SK-N-SH (cell line): ENCODE measurements around the gene CTSE.
"Not testable (repeated sequence)": the region's sequence is repeated elsewhere in the genome, so short reads cannot be mapped to it uniquely, and the experiment has no call there.

ENCODE experiments used
- CTCF ChIP-seq: fragments of 200-600 bp; sonication (generic); IDR thresholded peaks from 2 replicates; pipeline ENCODE4 v1.6.1; 2017; ENCODE audit warnings: antibody characterized with exemption, mild to moderate bottlenecking, moderate library complexity
- EP300 ChIP-seq, 2 experiments: IDR thresholded peaks; 2 replicates each; pipeline versions ENCODE4 v1.4.0 to v1.6.1; 2012; ENCODE audit warnings: borderline replicate concordance in 1 of 2, low read depth in 1 of 2, low read length in 1 of 2
- EZH2phosphoT487 ChIP-seq: fragments of 200-600 bp; sonication (generic); IDR thresholded peaks from 2 replicates; pipeline ENCODE4 v1.6.1; 2017; ENCODE audit warnings: low read depth, mixed run types, mild to moderate bottlenecking, antibody characterized with exemption, moderate library complexity, borderline replicate concordance
- FOXJ3 ChIP-seq: sonication (generic); formaldehyde crosslinking; IDR thresholded peaks from 2 replicates; pipeline ENCODE4 v1.5.1; 2020; ENCODE audit warnings: mild to moderate bottlenecking, missing genetic modification reagents
- FOXM1 ChIP-seq: IDR thresholded peaks from 2 replicates; pipeline ENCODE4 v1.4.0; 2012; ENCODE audit warnings: low read depth, mild to moderate bottlenecking
- JUND ChIP-seq: IDR thresholded peaks from 2 replicates; pipeline ENCODE4 v1.4.0; 2012
- MXI1 ChIP-seq: IDR thresholded peaks from 2 replicates; pipeline ENCODE4 v1.6.1; 2012; ENCODE audit warnings: mild to moderate bottlenecking, low read depth, low read length, improper control_type of control experiment
- POLR2AphosphoS5 ChIP-seq: IDR thresholded peaks from 2 replicates; pipeline ENCODE4 v1.6.1; 2012; ENCODE audit warnings: low read depth, low read length
- REST ChIP-seq: IDR thresholded peaks from 2 replicates; pipeline ENCODE4 v1.6.1; 2012; ENCODE audit warnings: mild to moderate bottlenecking, low read depth, low read length, moderate library complexity
- RXRA ChIP-seq: IDR thresholded peaks from 2 replicates; pipeline ENCODE4 v1.4.0; 2012; ENCODE audit warnings: low read depth, mild to moderate bottlenecking, borderline replicate concordance
- TAF1 ChIP-seq: IDR thresholded peaks from 2 replicates; pipeline ENCODE4 v1.6.1; 2012; ENCODE audit warnings: low read depth, mild to moderate bottlenecking, low read length, moderate library complexity, borderline replicate concordance
- YY1 ChIP-seq: IDR thresholded peaks from 2 replicates; pipeline ENCODE4 v1.4.0; 2012; ENCODE audit warnings: low read depth, mild to moderate bottlenecking
- ZBTB33 ChIP-seq: IDR thresholded peaks from 2 replicates; pipeline ENCODE4 v1.4.0; 2012; ENCODE audit warnings: low read depth, borderline replicate concordance

- not testable (repeated sequence) for TF ChIP-seq CTCF; REST; RXRA; EZH2phosphoT487; FOXJ3 (CRISPR knock-in tag); FOXM1; YY1; EP300 (IDR thresholded peaks at IDR 0.05; ENCODE audit: borderline replicate concordance in 1 of 2, low read depth in 1 of 2, low read length in 1 of 2); ZBTB33; TAF1; JUND; POLR2AphosphoS5; MXI1
Measured at GRCh38 chr1:206053616-206054015, 29.9 kb upstream of the CTSE start.
